GM18498 (cell line): ENCODE measurements around the gene ACOXL.
"Not testable (repeated sequence)": the region's sequence is repeated elsewhere in the genome, so short reads cannot be mapped to it uniquely, and the experiment has no call there.

ENCODE experiments used
- ATAC-seq: cut with Tn5 transposase; IDR thresholded peaks from one replicate; pipeline ENCODE4 v1.9.1; 2021; ENCODE audit warnings: mild to moderate bottlenecking, moderate library complexity; ENCODE audit not compliant: unreplicated experiment

Gene ACOXL

GRCh38 chr2:110732422-110733413 lies at the start of gene ACOXL:
Gene ACOXL (plus strand): TSS chr2:110732573. CDS start chr2:110768390, 35,817 bp downstream.
- no peak for ATAC-seq

- no peak for ATAC-seq
Measured at GRCh38 chr2:110682872-110683271, 49.5 kb upstream of the ACOXL start.

GRCh38 chr2:110687775-110688484 lies 44.4 kb upstream of the ACOXL start:
- ATAC-seq: not testable (repeated sequence)

- no peak for ATAC-seq
Measured at GRCh38 chr2:110688594-110689091, 43.7 kb upstream of the ACOXL start.

GRCh38 chr2:110690083-110690965 lies 42.0 kb upstream of the ACOXL start:
- no peak for ATAC-seq

- ATAC-seq: no peak
Measured at GRCh38 chr2:110691612-110692258, 40.6 kb upstream of the ACOXL start.

- not testable (repeated sequence) for ATAC-seq
Measured at GRCh38 chr2:110695146-110695898, 37.1 kb upstream of the ACOXL start.

- not testable (repeated sequence) for ATAC-seq
Measured at GRCh38 chr2:110698253-110698652, 34.1 kb upstream of the ACOXL start.

GRCh38 chr2:110702514-110703380 lies 29.6 kb upstream of the ACOXL start:
- no peak for ATAC-seq

GRCh38 chr2:110707386-110707965 lies 24.9 kb upstream of the ACOXL start:
- ATAC-seq: no peak

GRCh38 chr2:110708455-110708854 lies 23.9 kb upstream of the ACOXL start:
- no peak for ATAC-seq

GRCh38 chr2:110712737-110713136 lies 19.6 kb upstream of the ACOXL start:
- ATAC-seq: no peak

- no peak for ATAC-seq
Measured at GRCh38 chr2:110713513-110714362, 18.6 kb upstream of the ACOXL start.

GRCh38 chr2:110714452-110715224 lies 17.7 kb upstream of the ACOXL start:
- no peak for ATAC-seq

- ATAC-seq: no peak
Measured at GRCh38 chr2:110716959-110717645, 15.3 kb upstream of the ACOXL start.

GRCh38 chr2:110717734-110718133 lies 14.6 kb upstream of the ACOXL start:
- no peak for ATAC-seq
